HEK293 (cell line): Measurements from ENCODE around the gene TTC6.
A peak's percentile ranks its signal among the peaks of the same experiment; 100 is the strongest.

Experiments
- CTCF ChIA-PET: fragments of 350-600 bp; formaldehyde crosslinking; extraction: SDS; loops from one replicate; lab custom pipeline; 2021; ENCODE audit warnings: antibody characterized with exemption; lab: Yijun Ruan, JAX
- POLR2A ChIA-PET: fragments of 300-600 bp; formaldehyde crosslinking; extraction: SDS; loops from one replicate; lab custom pipeline; 2020; ENCODE audit warnings: antibody characterized with exemption, inconsistent platforms; lab: Yijun Ruan, JAX
- H3K27ac ChIP-seq: fragments of 200-500 bp; sonication (Bioruptor generic); 2 replicates; pipeline ENCODE4 v1.5.1; 2014; ENCODE audit warnings: low read depth, low read length, control low read depth, inconsistent platforms; ENCODE audit errors: extremely low read depth
- H3K36me3 ChIP-seq, 2 experiments: fragments of 200-500 bp in 1 of 2; sonication (Bioruptor generic) in 1 of 2; 1 replicate in 1 of 2; 2 replicates in 1 of 2; pipeline ENCODE4 v1.5.1; 2014 to 2017; ENCODE audit warnings: inconsistent platforms in 2 of 2, low read length in 2 of 2; ENCODE audit not compliant: control insufficient read depth in 2 of 2, insufficient read depth in 1 of 2
- H3K4me1 ChIP-seq: fragments of 200-500 bp; sonication (Bioruptor generic); 2 replicates; pipeline ENCODE4 v1.5.1; 2014; ENCODE audit warnings: mild to moderate bottlenecking, low read length, inconsistent platforms; ENCODE audit not compliant: control insufficient read depth, insufficient read depth
- H3K4me3 ChIP-seq: 2 replicates; pipeline ENCODE4 v1.5.1; 2011; ENCODE audit warnings: low read depth, mild to moderate bottlenecking, control low read depth, low read length, moderate library complexity
- H3K9me3 ChIP-seq: fragments of 200-500 bp; sonication (Bioruptor generic); 2 replicates; pipeline ENCODE4 v1.5.1; 2014; ENCODE audit warnings: low read depth, low read length, inconsistent platforms; ENCODE audit not compliant: control insufficient read depth, insufficient read depth
- BCL6B ChIP-seq: fragments of 450-650 bp; formaldehyde crosslinking; IDR thresholded peaks from 2 replicates; pipeline ENCODE4 v1.5.1; 2017; ENCODE audit warnings: missing biosample characterization, missing genetic modification characterization
- HOXA7 ChIP-seq: sonication (generic); formaldehyde crosslinking; IDR thresholded peaks from 2 replicates; pipeline ENCODE4 v1.8.1; 2022; ENCODE audit warnings: missing genetic modification reagents, borderline replicate concordance
- HOXC10 ChIP-seq: sonication (generic); formaldehyde crosslinking; IDR thresholded peaks from 2 replicates; pipeline ENCODE4 v1.8.1; 2023; ENCODE audit warnings: mild to moderate bottlenecking, missing genetic modification reagents
- KLF1 ChIP-seq: fragments of 450-650 bp; formaldehyde crosslinking; IDR thresholded peaks from 2 replicates; pipeline ENCODE4 v1.5.1; 2016; ENCODE audit warnings: missing biosample characterization, missing genetic modification characterization
- PRDM1 ChIP-seq: fragments of 450-650 bp; formaldehyde crosslinking; IDR thresholded peaks from 2 replicates; pipeline ENCODE4; 2016; ENCODE audit warnings: missing biosample characterization, missing genetic modification characterization
- YY1 ChIP-seq: fragments of 450-650 bp; formaldehyde crosslinking; IDR thresholded peaks from 2 replicates; pipeline ENCODE4 v1.5.1; 2018; ENCODE audit warnings: missing biosample characterization, missing genetic modification characterization
- ZBTB48 ChIP-seq: fragments of 450-650 bp; formaldehyde crosslinking; IDR thresholded peaks from 2 replicates; pipeline ENCODE4 v1.5.1; 2016; ENCODE audit warnings: missing biosample characterization, missing genetic modification characterization
- ZNF132 ChIP-seq: fragments of 450-650 bp; formaldehyde crosslinking; IDR thresholded peaks from 2 replicates; pipeline ENCODE4 v1.5.1; 2017; ENCODE audit warnings: missing biosample characterization, missing genetic modification characterization, borderline replicate concordance
- ZNF202 ChIP-seq: fragments of 450-650 bp; formaldehyde crosslinking; IDR thresholded peaks from 2 replicates; pipeline ENCODE4 v1.5.1; 2016; ENCODE audit warnings: missing biosample characterization, missing genetic modification characterization, borderline replicate concordance
- ZNF398 ChIP-seq: fragments of 450-650 bp; formaldehyde crosslinking; IDR thresholded peaks from 2 replicates; pipeline ENCODE4 v1.5.1; 2017; ENCODE audit warnings: missing biosample characterization, missing genetic modification characterization
- ZNF423 ChIP-seq: fragments of 450-650 bp; formaldehyde crosslinking; IDR thresholded peaks from 2 replicates; pipeline ENCODE4 v1.5.1; 2016; ENCODE audit warnings: missing biosample characterization, missing genetic modification characterization
- ZNF626 ChIP-seq: fragments of 450-650 bp; sonication (Bioruptor Pico); formaldehyde crosslinking; IDR thresholded peaks from 2 replicates; pipeline ENCODE4 v1.5.1; 2018; ENCODE audit warnings: missing biosample characterization, missing genetic modification characterization, inconsistent platforms
- ZNF658 ChIP-seq: fragments of 450-650 bp; formaldehyde crosslinking; IDR thresholded peaks from 2 replicates; pipeline ENCODE4; 2016; ENCODE audit warnings: missing biosample characterization, missing genetic modification characterization
- ZNF776 ChIP-seq: fragments of 450-650 bp; formaldehyde crosslinking; IDR thresholded peaks from 2 replicates; pipeline ENCODE4 v1.5.0; 2017; ENCODE audit warnings: missing biosample characterization, missing genetic modification characterization, borderline replicate concordance
- ZNF777 ChIP-seq: fragments of 450-650 bp; formaldehyde crosslinking; IDR thresholded peaks from 2 replicates; pipeline ENCODE4 v1.5.1; 2017; ENCODE audit warnings: missing biosample characterization, missing genetic modification characterization, borderline replicate concordance
- TF ChIP-seq, protein P1 (sequence below): fragments of 450-650 bp; formaldehyde crosslinking; IDR thresholded peaks from 2 replicates; pipeline ENCODE4; 2016; ENCODE audit warnings: missing biosample characterization, missing genetic modification characterization

Gene TTC6

DNA sequence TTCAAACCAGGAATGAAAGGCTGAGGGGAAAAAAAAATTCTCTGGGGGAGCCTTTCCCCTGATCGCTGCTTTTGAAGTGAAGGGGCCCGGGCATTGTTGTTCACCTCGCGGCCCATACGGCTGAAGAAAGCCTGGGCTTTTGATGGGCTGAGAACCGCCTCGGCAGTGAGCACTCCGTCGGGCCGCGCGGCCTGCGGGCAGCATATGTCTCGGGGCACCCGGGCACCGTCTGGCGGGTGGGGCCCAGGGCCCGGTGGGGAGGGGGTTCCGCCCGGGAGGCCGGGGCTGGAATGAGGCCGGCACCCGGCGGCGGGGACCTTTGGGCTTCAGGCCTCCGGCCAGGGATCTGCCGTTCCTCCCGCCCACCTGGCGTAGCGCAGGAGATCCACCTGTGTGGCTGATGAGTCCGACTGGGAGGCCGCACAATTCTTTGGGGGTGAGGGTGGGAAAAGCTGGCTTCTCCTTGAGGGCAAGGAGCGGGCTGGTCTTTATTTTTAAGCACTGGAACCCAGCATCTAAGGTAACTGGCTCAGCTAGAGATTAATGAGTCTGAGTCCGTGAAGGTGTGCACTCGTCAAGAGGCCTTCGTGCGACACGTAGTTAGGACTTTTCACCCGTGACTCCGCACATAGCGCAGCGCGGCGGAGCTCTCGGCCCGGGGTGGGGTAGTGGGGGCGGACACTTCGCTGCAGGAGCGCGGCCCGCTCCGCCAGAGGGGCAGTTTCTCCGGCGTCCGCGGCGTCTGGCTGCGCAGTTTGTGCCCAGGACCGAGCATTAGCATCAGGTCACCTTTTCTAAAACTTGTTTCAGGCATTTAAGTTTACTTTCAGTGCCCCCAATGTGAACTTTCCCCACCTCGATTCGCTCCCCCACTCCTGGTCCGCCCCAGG lies 11.0 kb upstream of the TTC6 start:
- POLR2A ChIA-PET: no interaction called here
- CTCF ChIA-PET: no interaction called here
- no peaks in the 10 kb centered on the region for H3K4me1 ChIP-seq
- peak overlapping the region; percentile 82 for H3K27ac ChIP-seq
- no peaks in the 10 kb centered on the region for H3K36me3 ChIP-seq
- peak overlapping the region; percentile 64; the same call in 1 of the 2 replicates for H3K4me3 ChIP-seq
- TF ChIP-seq ZNF202 (tag by site-specific recombination): 0 out of 2 replicates have a peak, but pooled peaks have one; percentile 53
- TF ChIP-seq ZNF658 (tag by site-specific recombination): no peak
- no peaks in the 10 kb centered on the region for H3K9me3 ChIP-seq

GRCh38 chr14:37585101-37585511 lies 10.3 kb upstream of the TTC6 start:
- H3K36me3 ChIP-seq: no peaks in the 10 kb centered on the region
- CTCF ChIA-PET: no interaction called here
- no peak overlapping the region for H3K4me3 ChIP-seq
- H3K27ac ChIP-seq: no peak overlapping the region
- H3K9me3 ChIP-seq: no peaks in the 10 kb centered on the region
- no peaks in the 10 kb centered on the region for H3K4me1 ChIP-seq
- TF ChIP-seq ZNF777 (tag by site-specific recombination) (no peak), ZNF202 (tag by site-specific recombination) (peak; percentile 95)
- TF ChIP-seq, all 188 proteins: peak for 1
- POLR2A ChIA-PET: interaction anchor here (0.5 to 0.6 kb wide), 2 partner anchors 35 to 873 kb away, joined by 3 to 5 read pairs; no protein-coding TSS in a partner anchor

GRCh38 chr14:37585971-37586796 lies 9.2 kb upstream of the TTC6 start:
- ChIA-PET CTCF (no interaction called here), POLR2A (no interaction called here)
- TF ChIP-seq ZNF423 (no peak), ZNF776 (no peak), ZBTB48 (tag by site-specific recombination) (no peak), PRDM1 (tag by site-specific recombination) (no peak), KLF1 (tag by site-specific recombination) (no peak), YY1 (no peak), ZNF626 (no peak), ZNF132 (tag by site-specific recombination) (no peak), HOXC10 (CRISPR knock-in tag) (no peak), ZNF398 (tag by site-specific recombination) (no peak), HOXA7 (CRISPR knock-in tag) (no peak), BCL6B (tag by site-specific recombination) (no peak)
- TF ChIP-seq, protein P1, sequence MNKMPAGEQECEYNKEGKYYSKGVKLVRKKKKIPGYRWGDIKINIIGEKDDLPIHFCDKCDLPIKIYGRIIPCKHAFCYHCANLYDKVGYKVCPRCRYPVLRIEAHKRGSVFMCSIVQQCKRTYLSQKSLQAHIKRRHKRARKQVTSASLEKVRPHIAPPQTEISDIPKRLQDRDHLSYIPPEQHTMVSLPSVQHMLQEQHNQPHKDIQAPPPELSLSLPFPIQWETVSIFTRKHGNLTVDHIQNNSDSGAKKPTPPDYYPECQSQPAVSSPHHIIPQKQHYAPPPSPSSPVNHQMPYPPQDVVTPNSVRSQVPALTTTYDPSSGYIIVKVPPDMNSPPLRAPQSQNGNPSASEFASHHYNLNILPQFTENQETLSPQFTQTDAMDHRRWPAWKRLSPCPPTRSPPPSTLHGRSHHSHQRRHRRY (tag by site-specific recombination): no peak
- no peak overlapping the region; the same call in 1 of the 2 replicates for H3K27ac ChIP-seq
- no peaks in the 10 kb centered on the region for H3K9me3 ChIP-seq
- no peaks in the 10 kb centered on the region for H3K4me1 ChIP-seq
- no peak overlapping the region for H3K4me3 ChIP-seq
- H3K36me3 ChIP-seq: peaks cover 0 to under 1% of the 10 kb centered on the region in 2 experiments; a peak in 1 of 3 replicates
